ENCODE results near the gene NTF4. TPM values are rescaled to one million over a fixed set of nuclear protein-coding genes. Genes with fewer than 3 reads are reported as not detected.

The NTF4 gene
- total and polyA plus RNA-seq, 2 experiments from 2014 or later: 11.8 to 31.7 TPM

GRCh38 chr19:49103331-49104085 lies 38.9 kb upstream of the NTF4 start:
- no peak for TF ChIP-seq CTCF (IDR thresholded peaks at IDR 0.05; ENCODE audit: low read depth, low read length)
- DNase-seq (ENCODE audit: low read depth in 1 of 2, low spot score in 1 of 2): no peak
- Histone ChIP-seq H3K36me3 (peaks cover 66% of the 10 kb centered on the region), H3K27ac (peak overlapping the region; percentile 72), H3K4me1 (ENCODE audit: low read depth) (peaks cover 3% of the 10 kb centered on the region), H3K4me3 (no peak overlapping the region), H3K27me3 (no peaks in the 10 kb centered on the region), H3K9me3 (ENCODE audit: low read depth) (no peaks in the 10 kb centered on the region)

DNA sequence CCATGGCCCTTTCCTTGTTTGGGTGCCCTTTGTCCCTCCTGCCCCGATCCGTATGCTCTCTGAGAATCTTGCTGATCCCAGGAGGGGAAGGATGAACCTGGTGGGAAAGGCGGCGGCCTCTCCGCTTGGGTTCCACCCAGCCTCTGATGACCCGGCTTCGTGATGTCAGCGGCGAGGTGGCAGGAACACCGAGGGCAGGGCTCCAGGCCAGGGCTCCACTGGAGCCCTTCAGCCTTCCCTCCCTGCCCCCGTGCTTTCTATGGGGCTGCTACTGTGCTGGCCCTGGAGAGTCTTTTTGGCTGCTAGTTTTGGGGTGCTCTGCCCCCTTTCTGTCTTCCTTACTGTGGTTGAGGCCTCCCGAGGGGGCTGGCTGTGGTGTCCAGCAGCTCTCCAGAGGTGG lies 37.7 kb upstream of the NTF4 start:
- Histone ChIP-seq H3K4me3 (no peak overlapping the region), H3K9me3 (ENCODE audit: low read depth) (no peaks in the 10 kb centered on the region), H3K36me3 (peaks cover 63% of the 10 kb centered on the region), H3K27ac (peak overlapping the region; percentile 72), H3K27me3 (no peaks in the 10 kb centered on the region), H3K4me1 (ENCODE audit: low read depth) (no peaks in the 10 kb centered on the region)
- TF ChIP-seq CTCF (IDR thresholded peaks at IDR 0.05; ENCODE audit: low read depth, low read length): no peak
- no peak for DNase-seq (ENCODE audit: low read depth in 1 of 2, low spot score in 1 of 2)

- H3K27me3 ChIP-seq: no peaks in the 10 kb centered on the region
- no peak for TF ChIP-seq CTCF (IDR thresholded peaks at IDR 0.05; ENCODE audit: low read depth, low read length)
- no peak overlapping the region for H3K27ac ChIP-seq
- no peak overlapping the region for H3K4me3 ChIP-seq
- H3K4me1 ChIP-seq (ENCODE audit: low read depth): no peaks in the 10 kb centered on the region
- peaks cover 66% of the 10 kb centered on the region for H3K36me3 ChIP-seq
- no peak for DNase-seq (ENCODE audit: low read depth in 1 of 2, low spot score in 1 of 2)
- no peaks in the 10 kb centered on the region for H3K9me3 ChIP-seq (ENCODE audit: low read depth)
Measured at GRCh38 chr19:49101160-49101559, 36.5 kb upstream of the NTF4 start.

GRCh38 chr19:49098795-49099194 lies 34.2 kb upstream of the NTF4 start:
- no peak for DNase-seq (ENCODE audit: low read depth in 1 of 2, low spot score in 1 of 2)
- no peaks in the 10 kb centered on the region for H3K4me1 ChIP-seq (ENCODE audit: low read depth)
- no peak overlapping the region for H3K27ac ChIP-seq
- H3K27me3 ChIP-seq: no peaks in the 10 kb centered on the region
- no peak for TF ChIP-seq CTCF (IDR thresholded peaks at IDR 0.05; ENCODE audit: low read depth, low read length)
- H3K9me3 ChIP-seq (ENCODE audit: low read depth): no peaks in the 10 kb centered on the region
- peaks cover 67% of the 10 kb centered on the region for H3K36me3 ChIP-seq
- no peak overlapping the region for H3K4me3 ChIP-seq

- DNase-seq (ENCODE audit: low read depth in 1 of 2, low spot score in 1 of 2): peak; percentile 76 to 82
- Histone ChIP-seq H3K27ac (no peak overlapping the region), H3K27me3 (no peaks in the 10 kb centered on the region), H3K9me3 (ENCODE audit: low read depth) (no peaks in the 10 kb centered on the region), H3K4me1 (ENCODE audit: low read depth) (no peaks in the 10 kb centered on the region), H3K4me3 (no peak overlapping the region), H3K36me3 (peaks cover 74% of the 10 kb centered on the region)
- peak; percentile 99 for TF ChIP-seq CTCF (IDR thresholded peaks at IDR 0.05; ENCODE audit: low read depth, low read length)
Measured at GRCh38 chr19:49097453-49098288, 33.1 kb upstream of the NTF4 start.

All from cardiac muscle cell (in vitro differentiated cells and primary cell).